ENCODE measurements around the gene SLC7A11.

- TF ChIP-seq, protein P1, sequence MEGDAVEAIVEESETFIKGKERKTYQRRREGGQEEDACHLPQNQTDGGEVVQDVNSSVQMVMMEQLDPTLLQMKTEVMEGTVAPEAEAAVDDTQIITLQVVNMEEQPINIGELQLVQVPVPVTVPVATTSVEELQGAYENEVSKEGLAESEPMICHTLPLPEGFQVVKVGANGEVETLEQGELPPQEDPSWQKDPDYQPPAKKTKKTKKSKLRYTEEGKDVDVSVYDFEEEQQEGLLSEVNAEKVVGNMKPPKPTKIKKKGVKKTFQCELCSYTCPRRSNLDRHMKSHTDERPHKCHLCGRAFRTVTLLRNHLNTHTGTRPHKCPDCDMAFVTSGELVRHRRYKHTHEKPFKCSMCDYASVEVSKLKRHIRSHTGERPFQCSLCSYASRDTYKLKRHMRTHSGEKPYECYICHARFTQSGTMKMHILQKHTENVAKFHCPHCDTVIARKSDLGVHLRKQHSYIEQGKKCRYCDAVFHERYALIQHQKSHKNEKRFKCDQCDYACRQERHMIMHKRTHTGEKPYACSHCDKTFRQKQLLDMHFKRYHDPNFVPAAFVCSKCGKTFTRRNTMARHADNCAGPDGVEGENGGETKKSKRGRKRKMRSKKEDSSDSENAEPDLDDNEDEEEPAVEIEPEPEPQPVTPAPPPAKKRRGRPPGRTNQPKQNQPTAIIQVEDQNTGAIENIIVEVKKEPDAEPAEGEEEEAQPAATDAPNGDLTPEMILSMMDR (IDR thresholded peaks at IDR 0.05) = no peak
- TF ChIP-seq POLR2A (IDR thresholded peaks at IDR 0.05) = no peak
Measured at GRCh38 chr4:138193963-138194362, 48.2 kb downstream of the SLC7A11 start.
